ENCODE results near the gene MSN.
"Not testable (repeated sequence)": the region's sequence is repeated elsewhere in the genome, so short reads cannot be mapped to it uniquely, and the experiment has no call there.

MSN gene

DNA sequence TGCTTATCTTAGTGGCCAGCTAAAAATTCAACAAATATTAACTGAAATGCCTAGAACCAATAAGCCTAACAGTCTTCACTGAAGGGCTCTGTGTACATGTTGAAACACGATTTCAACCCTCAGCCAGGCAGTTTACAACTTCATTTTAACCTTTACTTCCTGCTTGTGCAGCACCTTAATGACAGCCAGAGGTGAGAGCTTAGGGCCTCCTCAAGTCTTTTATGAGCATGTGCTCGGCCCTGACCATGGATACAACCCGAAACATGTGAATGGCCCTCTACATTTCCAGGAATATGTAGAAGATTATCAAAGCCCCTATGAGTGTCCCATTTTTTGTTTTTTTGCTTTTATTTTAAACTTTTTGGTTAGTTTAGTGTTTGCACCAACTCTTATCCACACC lies 88.3 kb downstream of the MSN start:
- peaks cover 9% of the 10 kb centered on the region for H3K9me3 ChIP-seq (ENCODE audit: control insufficient read depth, insufficient read depth, low read length)
- no peak overlapping the region for H3K9ac ChIP-seq (ENCODE audit: low read depth, low read length)
- H3K36me3 ChIP-seq (ENCODE audit: insufficient read depth, low read length) = no peaks in the 10 kb centered on the region; the same call in 1 of the 2 replicates
- no peaks in the 10 kb centered on the region for H3K4me1 ChIP-seq (ENCODE audit: insufficient read depth, low read length)

DNA sequence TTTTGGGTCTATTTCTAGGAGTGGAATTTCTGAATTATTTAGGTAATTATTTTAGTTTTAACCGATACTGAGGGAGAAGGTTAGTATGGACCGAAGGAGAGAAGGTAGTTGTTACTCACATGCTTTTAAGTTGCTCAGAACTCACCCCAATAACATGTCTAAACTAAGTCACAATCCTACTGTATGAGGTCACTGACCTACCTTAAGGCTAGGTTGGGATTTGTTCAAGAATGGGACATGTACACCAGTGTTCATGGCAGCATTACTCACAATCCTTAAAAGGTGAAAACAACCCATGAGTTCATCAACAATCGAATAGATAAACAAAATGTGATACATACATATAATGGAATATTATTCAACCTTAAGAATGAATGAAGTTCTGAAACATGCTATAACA lies 90.5 kb downstream of the MSN start:
- Histone ChIP-seq H3K9me3 (ENCODE audit: control insufficient read depth, insufficient read depth, low read length) (no peaks in the 10 kb centered on the region), H3K4me1 (ENCODE audit: insufficient read depth, low read length) (no peaks in the 10 kb centered on the region), H3K9ac (ENCODE audit: low read depth, low read length) (no peak overlapping the region), H3K36me3 (ENCODE audit: insufficient read depth, low read length) (no peaks in the 10 kb centered on the region)

DNA sequence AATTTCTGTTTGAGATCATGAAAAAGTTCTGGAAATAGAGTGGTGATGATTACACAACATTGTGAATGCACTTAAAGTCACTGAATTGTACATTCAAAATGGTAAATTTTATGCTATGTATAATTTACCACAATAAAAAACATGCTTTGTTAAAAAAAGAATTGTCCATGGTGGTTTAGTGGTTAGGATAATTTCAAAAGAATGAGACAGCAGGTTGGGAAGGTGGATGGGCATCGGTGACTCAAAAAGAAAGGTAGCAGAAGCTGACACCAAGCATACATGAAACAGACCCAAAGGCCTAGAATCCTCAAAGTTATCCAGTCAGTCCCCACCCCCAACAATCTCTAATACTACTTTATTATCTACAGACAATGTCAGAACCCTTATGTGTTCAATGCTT lies 91.1 kb downstream of the MSN start:
- no peaks in the 10 kb centered on the region for H3K36me3 ChIP-seq (ENCODE audit: insufficient read depth, low read length)
- no peak overlapping the region for H3K9ac ChIP-seq (ENCODE audit: low read depth, low read length)
- H3K9me3 ChIP-seq (ENCODE audit: control insufficient read depth, insufficient read depth, low read length) = no peaks in the 10 kb centered on the region
- no peaks in the 10 kb centered on the region for H3K4me1 ChIP-seq (ENCODE audit: insufficient read depth, low read length)

DNA sequence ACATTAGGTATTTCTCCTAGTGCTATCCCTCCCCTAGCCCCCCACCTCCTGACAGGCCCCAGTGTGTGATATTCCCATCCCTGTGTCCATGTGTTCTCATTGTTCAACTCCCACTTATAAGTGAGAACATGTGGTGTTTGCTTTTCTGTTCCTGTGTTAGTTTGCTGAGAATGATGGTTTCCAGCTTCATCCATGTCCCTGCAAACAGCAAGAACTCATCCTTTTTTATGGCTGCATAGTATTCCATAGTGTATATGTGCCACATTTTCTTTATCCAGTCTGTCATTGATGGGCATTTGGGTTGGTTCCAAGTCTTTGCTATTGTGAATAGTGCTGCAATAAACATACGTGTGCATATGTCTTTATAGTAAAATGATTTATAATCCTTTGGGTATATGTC lies 92.1 kb downstream of the MSN start:
- H3K9me3 ChIP-seq (ENCODE audit: control insufficient read depth, insufficient read depth, low read length); H3K36me3 ChIP-seq (ENCODE audit: insufficient read depth, low read length); H3K4me1 ChIP-seq (ENCODE audit: insufficient read depth, low read length); H3K9ac ChIP-seq (ENCODE audit: low read depth, low read length): not testable (repeated sequence)

DNA sequence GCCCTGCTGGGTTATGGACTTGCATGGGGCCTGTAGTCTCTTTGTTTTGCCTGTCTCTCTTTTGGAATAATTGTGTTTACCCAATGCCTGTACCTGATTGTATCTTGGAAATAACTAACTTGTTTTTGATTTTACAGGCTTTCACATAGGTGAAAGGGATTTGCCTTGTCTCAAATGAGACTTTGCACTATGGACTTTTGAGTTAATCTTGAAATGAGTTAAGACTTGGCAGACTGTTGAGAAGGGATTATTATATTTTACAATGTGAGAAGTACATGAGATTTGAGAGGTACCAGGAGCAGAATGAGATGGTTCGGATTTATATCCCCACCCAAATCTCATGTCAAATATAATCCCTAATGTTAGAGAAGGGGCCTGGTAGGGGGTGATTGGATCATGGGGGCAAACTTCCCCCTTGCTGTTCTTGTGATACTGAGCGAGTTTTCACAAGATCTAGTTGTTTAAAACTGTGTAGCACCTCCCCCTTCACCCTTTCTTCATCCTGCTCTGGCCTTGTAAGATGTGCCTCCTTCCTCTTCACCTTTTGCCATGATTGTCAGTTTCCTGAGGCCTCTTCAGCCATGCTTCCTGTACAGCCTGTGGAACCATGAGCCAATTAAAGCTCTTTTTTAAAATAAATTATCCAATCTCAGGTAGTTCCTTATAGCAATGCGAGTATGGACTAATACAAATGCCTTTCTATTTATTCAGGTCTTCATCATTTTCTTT lies 102.3 kb downstream of the MSN start:
- H3K9ac ChIP-seq (ENCODE audit: low read depth, low read length) = no peak overlapping the region
- H3K4me1 ChIP-seq (ENCODE audit: insufficient read depth, low read length) = no peaks in the 10 kb centered on the region
- no peaks in the 10 kb centered on the region for H3K9me3 ChIP-seq (ENCODE audit: control insufficient read depth, insufficient read depth, low read length)
- H3K36me3 ChIP-seq (ENCODE audit: insufficient read depth, low read length) = no peaks in the 10 kb centered on the region

DNA sequence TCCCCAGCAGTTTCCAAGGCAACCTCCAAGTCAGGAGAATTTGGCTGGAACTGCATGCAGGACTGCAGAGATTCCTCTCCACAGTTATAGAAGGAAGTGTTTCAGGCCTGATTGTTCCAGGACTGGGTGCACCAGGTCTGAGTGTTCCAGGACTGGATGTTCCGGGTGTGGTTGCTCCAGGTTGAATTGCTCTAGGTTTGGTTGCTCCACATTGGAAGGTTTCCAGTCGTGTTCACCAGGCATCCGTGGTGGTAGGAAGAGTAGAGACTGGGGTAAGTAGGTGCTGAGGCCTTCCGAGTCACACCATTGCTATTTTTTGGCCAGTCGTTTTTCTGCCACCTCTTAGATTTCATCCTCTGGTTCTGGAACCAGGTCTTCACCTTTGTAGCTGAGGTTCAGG lies 105.4 kb downstream of the MSN start:
- Histone ChIP-seq H3K9me3 (ENCODE audit: control insufficient read depth, insufficient read depth, low read length) (no peaks in the 10 kb centered on the region), H3K36me3 (ENCODE audit: insufficient read depth, low read length) (no peaks in the 10 kb centered on the region), H3K4me1 (ENCODE audit: insufficient read depth, low read length) (no peaks in the 10 kb centered on the region), H3K9ac (ENCODE audit: low read depth, low read length) (no peak overlapping the region)

DNA sequence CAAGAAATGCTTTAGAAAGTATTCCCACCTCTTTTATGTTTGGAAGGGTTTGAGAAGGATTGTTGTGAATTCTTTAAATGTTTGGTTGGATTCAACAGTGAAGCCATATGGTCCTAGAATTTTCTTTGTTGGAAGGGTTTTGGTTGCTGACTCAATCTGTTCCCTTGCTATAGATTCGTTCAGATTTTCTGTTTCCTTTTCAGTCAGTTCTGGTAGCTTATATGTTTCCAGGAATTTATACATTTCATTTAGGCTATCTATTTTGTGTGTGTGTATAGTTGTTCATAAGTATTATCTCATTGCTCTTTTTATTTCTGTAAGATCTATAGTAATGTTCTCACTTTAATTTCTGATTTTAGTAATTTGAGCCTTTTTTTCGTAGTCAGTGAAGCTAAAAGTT lies 114.4 kb downstream of the MSN start:
- no peaks in the 10 kb centered on the region for H3K36me3 ChIP-seq (ENCODE audit: insufficient read depth, low read length)
- H3K9me3 ChIP-seq (ENCODE audit: control insufficient read depth, insufficient read depth, low read length) = no peaks in the 10 kb centered on the region
- no peaks in the 10 kb centered on the region for H3K4me1 ChIP-seq (ENCODE audit: insufficient read depth, low read length)
- no peak overlapping the region for H3K9ac ChIP-seq (ENCODE audit: low read depth, low read length)

DNA sequence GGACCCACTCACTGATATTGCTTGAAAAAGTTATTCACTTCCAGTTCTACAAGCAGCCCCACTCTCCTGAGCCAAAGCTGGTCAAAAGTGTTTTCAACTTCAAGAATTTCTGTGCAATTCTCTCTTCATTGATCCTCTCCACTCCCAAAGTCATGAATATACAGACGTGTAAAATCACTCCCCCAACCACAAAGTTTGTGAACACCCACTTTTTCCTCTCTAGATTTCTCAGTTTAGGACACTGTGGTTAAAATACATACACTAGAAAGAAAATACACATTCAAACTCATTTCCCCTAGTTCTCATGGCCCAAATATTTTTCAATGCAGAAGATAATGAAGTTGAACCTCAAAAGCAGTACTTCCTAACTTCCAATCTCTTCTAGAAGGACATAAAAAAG lies 116.3 kb downstream of the MSN start:
- H3K36me3 ChIP-seq (ENCODE audit: insufficient read depth, low read length) = no peaks in the 10 kb centered on the region
- H3K9me3 ChIP-seq (ENCODE audit: control insufficient read depth, insufficient read depth, low read length) = no peaks in the 10 kb centered on the region
- no peaks in the 10 kb centered on the region for H3K4me1 ChIP-seq (ENCODE audit: insufficient read depth, low read length)
- no peak overlapping the region for H3K9ac ChIP-seq (ENCODE audit: low read depth, low read length)

All from ES-I3 (cell line).